ENCODE measurements around the gene TUFM.
"Not testable (repeated sequence)": the region's sequence is repeated elsewhere in the genome, so short reads cannot be mapped to it uniquely, and the experiment has no call there.

The TUFM gene

GRCh38 chr16:28802235-28803019 lies 43.7 kb downstream of the TUFM start:
- not testable (repeated sequence) for DNase-seq (ENCODE audit: low spot score)
